Fibroblast of villous mesenchyme (primary cell): ENCODE results near the gene CTNNBIP1. TPM values are rescaled to one million over a fixed set of nuclear protein-coding genes. Genes with fewer than 3 reads are reported as not detected.

Experiments used
- DNase-seq: peaks from one replicate; pipeline ENCODE4 v3.0.0-alpha.2; 2010; ENCODE audit warnings: low read depth
- H3K4me3 ChIP-seq: 2 replicates; pipeline ENCODE4 v1.5.1; 2011; ENCODE audit warnings: low read depth, mild to moderate bottlenecking, low read length
- total RNA-seq: library from RNA; depleted of rRNA; stranded (reverse); fragments of >200 nt; gene quantifications from 2 replicates; pipeline ENCODE4 v1.2.3, GENCODE V29; 2012
- TF ChIP-seq, protein P1 (sequence below): IDR thresholded peaks from 2 replicates; pipeline ENCODE4 v1.5.1; 2012; ENCODE audit warnings: low read depth, mild to moderate bottlenecking, low read length; ENCODE audit not compliant: insufficient read depth

The CTNNBIP1 gene
- total RNA-seq, 1 donor: 13.4 TPM

DNA sequence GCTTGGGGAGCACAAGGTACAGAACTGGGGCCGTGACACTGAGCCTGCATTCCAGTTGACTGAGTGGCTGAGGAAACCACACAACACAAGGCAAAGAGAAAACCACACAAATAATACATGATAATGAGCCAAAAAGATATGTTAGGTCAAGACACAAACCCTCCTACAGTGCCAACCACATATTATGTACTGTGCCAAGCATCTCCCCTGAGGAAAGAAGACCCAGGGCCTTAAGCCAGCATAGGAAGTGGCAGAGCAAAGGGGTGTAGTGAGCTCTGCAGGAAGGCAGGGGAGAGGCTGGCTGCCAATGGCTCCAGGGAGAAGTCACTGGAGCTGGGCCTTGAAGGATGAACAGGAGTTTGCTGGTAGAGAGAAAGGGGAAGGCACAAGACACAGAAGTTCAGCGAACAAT is 28.2 kb downstream of the CTNNBIP1 start:
- TF ChIP-seq, protein P1, sequence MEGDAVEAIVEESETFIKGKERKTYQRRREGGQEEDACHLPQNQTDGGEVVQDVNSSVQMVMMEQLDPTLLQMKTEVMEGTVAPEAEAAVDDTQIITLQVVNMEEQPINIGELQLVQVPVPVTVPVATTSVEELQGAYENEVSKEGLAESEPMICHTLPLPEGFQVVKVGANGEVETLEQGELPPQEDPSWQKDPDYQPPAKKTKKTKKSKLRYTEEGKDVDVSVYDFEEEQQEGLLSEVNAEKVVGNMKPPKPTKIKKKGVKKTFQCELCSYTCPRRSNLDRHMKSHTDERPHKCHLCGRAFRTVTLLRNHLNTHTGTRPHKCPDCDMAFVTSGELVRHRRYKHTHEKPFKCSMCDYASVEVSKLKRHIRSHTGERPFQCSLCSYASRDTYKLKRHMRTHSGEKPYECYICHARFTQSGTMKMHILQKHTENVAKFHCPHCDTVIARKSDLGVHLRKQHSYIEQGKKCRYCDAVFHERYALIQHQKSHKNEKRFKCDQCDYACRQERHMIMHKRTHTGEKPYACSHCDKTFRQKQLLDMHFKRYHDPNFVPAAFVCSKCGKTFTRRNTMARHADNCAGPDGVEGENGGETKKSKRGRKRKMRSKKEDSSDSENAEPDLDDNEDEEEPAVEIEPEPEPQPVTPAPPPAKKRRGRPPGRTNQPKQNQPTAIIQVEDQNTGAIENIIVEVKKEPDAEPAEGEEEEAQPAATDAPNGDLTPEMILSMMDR: no peak
- peak; percentile 42 for DNase-seq
- no peak overlapping the region for H3K4me3 ChIP-seq

DNA sequence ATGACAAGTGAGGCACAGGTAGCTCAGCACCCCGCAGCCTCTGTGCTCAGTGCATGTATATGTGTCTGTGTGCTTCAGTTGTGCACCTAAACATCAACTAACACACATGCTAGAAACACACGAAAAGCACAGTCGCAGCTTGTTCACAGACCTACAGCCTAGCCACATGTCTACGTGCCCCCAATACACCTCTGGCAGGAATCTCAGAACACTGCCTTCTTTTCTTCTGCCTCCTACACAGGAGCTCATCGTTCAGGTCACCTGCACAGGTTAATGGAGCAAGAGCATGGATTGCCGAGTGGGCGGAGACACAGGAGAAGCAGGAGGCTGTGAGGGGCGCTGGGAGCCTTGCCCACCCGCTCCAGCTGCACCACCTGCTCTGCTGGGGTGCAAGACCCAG is 31.7 kb downstream of the CTNNBIP1 start:
- TF ChIP-seq, protein P1: no peak
- no peak overlapping the region for H3K4me3 ChIP-seq
- no peak for DNase-seq

GRCh38 chr1:9877962-9878361 is 32.1 kb downstream of the CTNNBIP1 start:
- no peak overlapping the region for H3K4me3 ChIP-seq
- TF ChIP-seq, protein P1: no peak
- no peak for DNase-seq

DNA sequence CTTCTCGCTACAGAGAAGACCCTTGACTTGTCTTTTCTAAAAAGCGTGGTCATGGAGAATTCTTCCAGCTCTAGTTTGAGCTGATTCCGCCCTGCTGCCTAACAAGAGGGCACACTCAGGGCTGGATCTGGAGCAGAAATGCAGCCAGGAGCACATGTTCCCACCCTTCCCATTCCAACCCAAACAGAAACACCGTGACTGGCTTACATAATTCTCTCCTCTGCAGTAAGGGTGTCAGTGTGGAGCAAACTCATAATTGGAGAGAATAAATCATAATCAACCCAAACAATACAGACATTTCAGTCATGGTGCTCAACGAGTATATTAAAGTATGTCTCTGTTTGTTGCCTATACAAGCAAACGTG is 34.5 kb downstream of the CTNNBIP1 start:
- H3K4me3 ChIP-seq: no peak overlapping the region
- TF ChIP-seq, protein P1: no peak
- no peak for DNase-seq

DNA sequence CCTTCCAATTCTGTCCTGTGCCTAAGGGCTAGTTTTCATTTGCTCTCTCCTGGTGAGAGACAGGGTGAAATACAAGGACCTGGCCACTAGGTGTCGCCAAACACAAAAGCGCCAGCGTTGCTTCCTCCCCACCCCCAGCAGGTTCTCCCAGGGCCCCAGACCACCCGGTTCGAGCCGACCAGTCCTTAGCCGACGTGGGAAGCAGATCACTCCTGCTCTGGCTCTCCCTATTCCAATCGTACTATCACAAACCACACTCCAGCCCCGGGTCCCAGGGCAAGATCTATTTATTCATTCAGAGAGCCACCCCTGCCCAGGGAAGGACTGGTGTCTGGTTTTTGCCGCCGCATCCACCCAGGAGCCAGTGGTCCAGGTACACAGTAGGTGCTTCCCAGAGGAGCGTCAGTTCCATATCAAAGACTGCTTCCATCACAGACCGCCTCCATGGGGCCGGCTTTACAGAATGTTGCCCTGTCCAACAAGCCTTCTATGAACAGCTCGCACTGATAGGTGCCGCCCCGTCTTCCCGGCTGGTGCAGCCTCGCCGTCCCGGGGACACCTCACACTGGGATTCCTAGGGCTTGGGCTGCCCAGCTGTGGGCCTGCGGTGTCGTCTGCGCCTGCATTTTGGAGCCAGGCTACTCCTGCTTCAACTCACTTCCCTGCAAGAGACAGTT is 35.0 kb downstream of the CTNNBIP1 start:
- H3K4me3 ChIP-seq: peak overlapping the region; percentile 41

DNA sequence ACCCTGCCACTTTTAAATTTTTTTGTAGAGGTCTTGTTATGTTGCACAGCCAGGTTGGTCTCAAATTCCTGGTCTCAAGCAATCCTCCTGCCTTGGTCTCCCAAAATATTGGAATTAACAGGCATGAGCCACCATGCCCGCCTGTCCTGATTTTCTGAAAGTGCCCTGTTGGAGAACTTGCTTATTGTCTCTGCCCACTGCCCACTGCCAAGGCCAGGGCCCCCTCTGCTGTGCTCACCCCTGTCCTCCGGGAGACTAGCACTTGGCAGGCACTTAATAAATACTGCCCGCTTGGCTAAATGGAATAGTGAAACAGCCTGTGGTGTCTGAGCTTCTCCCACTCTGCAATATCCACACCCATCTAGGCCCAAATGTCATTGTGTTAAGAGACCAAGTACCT is 35.7 kb downstream of the CTNNBIP1 start:
- DNase-seq: no peak
- H3K4me3 ChIP-seq: no peak overlapping the region
- TF ChIP-seq, protein P1: no peak

More for the DNA sequence above, 35.0 kb downstream of the CTNNBIP1 start:
- DNase-seq: peak; percentile 75
- TF ChIP-seq, protein P1: peak; percentile 95

DNA sequence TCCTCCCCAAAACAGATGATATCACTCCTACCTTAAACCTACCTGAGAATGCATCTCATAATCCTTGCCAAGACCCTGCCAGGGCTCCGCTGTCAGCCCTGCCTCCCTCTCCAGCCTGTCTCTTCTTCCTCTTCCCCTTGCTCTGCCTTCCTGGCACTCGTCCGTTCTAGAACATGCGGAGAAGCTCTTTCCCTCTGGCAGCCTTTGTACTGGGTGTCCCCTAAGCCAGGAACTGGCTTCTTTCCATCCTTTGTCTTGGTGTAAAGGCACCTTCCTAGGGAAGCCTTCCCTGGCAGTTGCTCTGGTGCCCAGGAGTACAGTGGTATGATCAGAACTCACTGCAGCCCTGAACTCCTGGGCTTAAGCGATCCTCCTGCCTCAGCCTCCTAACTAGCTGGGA is 36.1 kb downstream of the CTNNBIP1 start:
- no peak overlapping the region for H3K4me3 ChIP-seq
- TF ChIP-seq, protein P1: no peak

More for the DNA sequence above, 36.1 kb downstream of the CTNNBIP1 start:
- no peak for DNase-seq
